Stimulated activated CD4-positive, alpha-beta T cell treated with anti-CD3 and anti-CD28 coated beads, Interleukin-15, amount 100 ng/mL, for 48 hours (primary cell): ENCODE data around the gene MARK3.
A peak's percentile ranks its signal among the peaks of the same experiment; 100 is the strongest.
"Not testable (repeated sequence)": the region's sequence is repeated elsewhere in the genome, so short reads cannot be mapped to it uniquely, and the experiment has no call there.

Experiments
- DNase-seq, 2 donors: peaks; one replicate each; pipeline ENCODE4 v3.0.0-alpha.2; 2020; ENCODE audit warnings: low read depth in 2 of 2

MARK3 gene

GRCh38 chr14:103385152-103385928 is at the start of gene MARK3:
TSS of gene MARK3 (plus strand) at chr14:103385415. CDS start at chr14:103386030, 615 bp downstream.
- DNase-seq = peak; percentile 96 to 97

DNA sequence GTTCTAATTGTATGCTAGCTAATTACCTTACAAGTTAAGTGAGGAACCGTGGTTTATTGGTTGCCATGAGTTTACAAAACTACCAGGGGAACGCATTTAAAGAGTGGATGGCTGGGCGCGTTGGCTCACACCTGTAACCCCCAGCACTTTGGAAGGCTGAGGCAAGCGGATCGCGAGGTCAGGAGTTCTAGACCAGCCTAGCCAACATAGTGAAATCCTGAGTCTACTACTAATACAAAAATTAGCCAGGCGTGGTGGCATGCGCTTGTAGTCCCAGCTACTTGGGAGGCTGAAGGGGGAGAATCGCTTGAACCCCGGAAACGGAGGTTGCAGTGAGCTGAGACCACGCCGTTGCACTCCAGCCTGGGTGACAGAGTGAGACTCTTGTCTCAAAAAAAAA is 49.0 kb upstream of the MARK3 start:
- no peak for DNase-seq

GRCh38 chr14:103337794-103338193 is 47.4 kb upstream of the MARK3 start:
- DNase-seq = no peak

DNA sequence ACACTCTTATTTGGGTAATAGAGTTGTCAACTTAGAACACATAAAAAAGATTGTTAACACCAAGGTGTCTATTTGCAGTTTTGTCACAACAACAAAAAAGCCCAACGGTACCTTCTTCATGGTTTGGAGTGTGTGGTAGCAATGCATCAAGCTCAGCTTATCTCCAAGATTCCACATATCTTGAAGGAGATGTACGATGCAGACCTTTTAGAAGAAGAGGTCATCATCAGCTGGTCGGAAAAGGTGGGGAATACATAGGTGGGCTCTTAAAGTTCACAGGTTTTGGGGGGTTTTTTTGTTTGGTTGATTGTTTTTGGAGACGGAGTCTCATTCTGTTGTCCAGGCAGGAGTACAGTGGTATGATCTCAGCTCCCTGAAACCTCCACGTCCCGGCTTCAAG is 45.7 kb upstream of the MARK3 start:
- no peak for DNase-seq

GRCh38 chr14:103340480-103341212 is 44.6 kb upstream of the MARK3 start:
- no peak for DNase-seq

DNA sequence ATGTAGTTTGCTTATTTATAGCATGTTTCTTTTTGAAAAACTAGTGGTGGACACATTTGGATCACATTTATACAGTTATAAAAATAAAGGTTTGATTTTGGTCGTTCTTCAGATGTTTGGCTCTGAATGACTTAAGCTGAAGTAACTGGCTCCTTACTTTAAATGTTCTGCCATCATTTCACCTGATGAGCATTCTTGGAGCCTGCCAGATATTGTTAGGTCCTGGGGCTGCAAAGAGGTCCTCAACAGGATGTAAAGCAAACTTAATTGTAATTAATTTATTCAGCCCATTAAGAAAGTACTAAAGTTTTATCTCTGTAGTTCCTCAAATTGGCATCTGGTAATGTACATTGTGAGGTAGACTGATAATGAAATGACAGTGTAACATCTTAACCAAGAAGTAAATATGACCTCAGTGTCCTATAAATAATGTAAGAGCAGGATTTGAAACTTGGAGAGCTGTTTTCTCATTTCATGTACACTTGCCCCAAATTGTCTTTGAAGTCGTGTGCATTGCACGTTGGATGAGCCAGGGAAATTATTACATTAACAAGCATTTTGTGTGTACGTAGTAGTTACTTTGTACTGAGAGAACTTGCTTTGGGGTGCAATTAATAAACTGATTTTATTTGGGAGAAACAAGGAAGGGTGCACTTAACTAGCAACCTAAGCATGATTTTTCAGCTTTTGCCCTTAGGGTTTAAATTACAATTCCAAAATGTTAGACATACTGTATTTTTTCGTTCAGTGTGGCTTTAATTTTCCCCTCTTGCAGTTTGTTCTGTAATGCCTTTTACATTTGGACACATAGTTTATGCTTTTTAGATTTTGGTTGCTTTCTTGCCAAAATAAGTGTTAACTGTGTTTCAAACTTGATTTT is 43.7 kb upstream of the MARK3 start:
- DNase-seq = no peak

GRCh38 chr14:103343164-103343879 is 41.9 kb upstream of the MARK3 start:
- no peak for DNase-seq

DNA sequence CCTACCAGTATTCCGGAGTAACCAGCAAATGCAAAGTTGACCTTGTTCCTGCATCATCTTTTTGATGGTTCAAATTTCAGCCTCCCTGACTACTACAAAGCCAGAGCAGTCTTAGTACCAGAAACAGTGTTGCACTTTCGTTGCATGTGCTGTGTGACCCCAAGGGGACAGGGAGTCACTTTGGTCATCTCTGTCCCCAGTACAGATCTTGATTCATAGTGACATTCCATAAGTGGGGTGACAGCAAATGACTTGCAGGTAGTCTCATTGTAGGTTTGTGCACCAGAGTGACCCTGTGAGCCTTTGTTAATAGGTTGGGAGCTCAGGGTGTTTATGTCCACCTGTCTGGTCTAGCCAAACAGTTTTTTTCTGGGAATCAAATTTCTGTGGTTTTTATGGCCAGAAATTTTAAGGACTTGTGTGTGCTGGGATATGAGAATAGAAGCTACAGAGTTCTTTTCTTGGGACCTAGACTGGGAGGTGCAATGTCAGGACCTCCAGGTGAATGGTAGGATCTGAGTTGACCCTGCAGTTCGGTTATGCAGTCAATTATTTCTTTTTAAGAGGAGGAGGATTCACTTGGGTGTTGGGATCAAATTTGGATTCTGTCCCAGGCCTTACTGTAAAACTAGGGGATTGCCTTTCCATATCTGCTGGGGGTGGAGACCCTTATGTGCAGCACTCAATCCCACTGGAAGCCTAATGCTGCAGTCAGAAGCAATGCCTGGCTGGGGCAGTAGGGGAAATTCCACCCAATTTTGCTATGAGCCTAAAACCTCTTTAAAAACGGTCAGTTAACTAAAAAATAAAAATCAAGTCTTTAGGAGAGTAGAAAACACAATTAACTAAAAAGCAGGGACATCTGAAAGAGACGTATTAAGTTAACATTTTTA is 41.1 kb upstream of the MARK3 start:
- DNase-seq = no peak

DNA sequence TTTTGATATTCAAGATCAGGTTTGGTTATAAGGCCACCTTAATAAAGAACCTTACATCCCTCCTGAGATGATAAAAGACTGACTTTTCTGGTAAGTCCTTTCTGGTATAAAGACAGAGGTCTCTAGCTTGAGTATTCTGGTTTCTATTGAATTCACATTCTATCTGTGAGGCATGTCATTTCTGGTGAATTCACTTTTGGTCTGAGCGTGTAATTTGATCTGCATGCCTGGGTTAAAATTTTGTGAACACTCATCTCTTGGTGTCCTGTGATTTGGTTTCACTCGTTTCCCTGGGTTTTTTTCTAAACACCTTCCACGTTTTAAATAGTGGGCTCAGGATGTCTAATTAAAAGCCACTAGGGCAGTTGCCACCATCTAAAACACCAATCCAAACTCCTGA is 38.9 kb upstream of the MARK3 start:
- no peak for DNase-seq

DNA sequence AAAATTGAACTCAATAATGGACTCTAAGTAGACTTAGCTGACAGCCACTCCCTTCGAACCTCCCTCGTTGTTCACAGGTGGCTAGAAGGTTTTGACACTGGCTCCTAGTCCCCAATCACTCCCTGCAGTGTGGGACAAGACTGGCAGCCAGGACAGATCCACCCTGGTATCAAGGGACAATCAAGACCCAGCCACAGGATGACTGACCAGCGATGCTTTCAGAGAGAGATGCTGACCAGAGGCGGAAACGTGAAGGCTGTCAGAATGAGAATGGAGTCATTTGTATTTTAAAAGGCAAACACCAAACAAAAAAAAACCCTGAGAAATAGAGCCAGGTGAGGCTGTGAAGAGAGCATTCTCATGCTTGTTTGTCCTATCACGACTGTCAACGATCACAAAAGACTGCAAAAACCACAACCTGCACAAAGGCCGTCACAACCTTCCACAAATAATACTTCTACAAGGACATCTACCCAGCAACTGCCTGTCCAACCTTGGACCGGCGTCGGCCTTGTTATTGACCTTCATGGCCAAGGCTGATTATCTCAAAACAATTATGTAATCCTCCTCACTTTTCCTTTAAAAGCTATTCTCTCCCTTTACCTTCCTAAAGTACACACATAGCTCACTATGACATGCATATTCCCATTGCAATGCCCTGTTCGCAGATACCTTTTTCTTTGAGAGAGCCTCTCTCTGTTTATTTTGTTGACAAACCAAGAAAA is 38.0 kb upstream of the MARK3 start:
- DNase-seq = no peak

GRCh38 chr14:103348154-103348553 is 37.1 kb upstream of the MARK3 start:
- no peak for DNase-seq

GRCh38 chr14:103349982-103350381 is 35.2 kb upstream of the MARK3 start:
- no peak for DNase-seq

DNA sequence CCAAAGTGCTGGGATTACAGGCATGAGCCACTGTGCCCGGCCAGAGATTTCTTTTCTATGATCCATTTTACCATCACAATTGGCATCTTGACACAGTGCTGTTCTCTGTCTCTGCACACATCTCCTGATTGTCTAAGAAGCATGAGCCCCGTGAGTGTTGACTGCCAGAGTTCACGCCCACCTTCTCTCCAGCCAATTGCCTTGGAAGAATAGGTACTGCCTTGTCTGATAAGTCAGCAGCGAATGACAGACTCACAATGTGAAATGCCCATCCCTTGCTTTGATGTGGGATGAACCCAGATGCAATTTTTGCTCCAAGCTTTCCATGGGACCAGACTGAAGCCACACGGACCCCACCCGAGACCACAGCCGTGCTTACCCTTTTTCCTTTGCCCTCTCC is 31.9 kb upstream of the MARK3 start:
- DNase-seq = no peak

DNA sequence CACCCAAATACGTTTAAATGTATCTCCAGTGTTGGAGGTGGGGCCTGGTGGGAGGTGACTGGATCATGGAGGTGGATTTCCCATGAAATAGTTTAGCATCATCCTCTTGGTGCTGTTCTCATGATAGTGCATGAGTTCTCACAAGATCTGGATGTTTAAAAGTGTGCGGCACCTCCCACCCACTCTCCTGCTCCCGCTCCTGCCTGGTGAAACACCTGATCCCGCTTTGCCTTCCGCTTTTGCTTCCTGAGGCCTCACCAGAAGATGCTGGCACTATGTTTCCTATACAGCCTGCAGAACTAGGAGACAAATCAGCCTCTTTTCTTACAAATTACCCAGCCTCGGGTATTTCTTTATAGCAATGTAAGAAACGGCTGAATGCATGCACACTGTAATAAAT is 31.1 kb upstream of the MARK3 start:
- no peak for DNase-seq

DNA sequence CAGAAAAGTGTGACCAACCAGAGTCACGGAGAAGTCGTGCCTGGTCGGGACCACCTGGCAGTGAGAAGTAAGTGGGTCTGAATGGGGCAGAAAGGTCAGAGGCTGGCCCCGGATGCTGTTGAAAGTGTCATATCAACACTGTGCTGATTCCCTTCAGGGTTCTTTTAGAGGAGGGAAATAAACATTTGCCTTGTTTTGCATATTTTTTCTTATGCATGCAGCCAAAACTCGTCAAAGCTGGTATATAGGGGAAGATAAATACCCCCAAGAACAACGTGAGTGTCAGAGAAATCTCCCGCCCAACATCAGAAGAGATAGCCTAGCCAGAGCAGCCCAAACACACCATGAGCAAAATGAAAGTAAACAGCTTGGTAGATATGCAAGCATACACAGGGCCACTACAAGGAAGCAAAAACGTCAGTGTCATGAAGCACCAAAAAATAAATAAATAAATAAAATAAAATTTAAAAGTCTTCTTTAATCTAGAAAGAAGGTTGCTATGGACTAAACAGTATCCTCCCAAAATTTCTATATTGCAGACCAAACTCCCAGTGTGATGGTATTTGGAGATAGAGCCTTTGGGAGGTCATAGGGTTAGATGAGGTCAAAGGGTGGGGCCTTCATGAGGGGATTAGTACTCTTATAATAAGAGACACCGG is 29.1 kb upstream of the MARK3 start:
- DNase-seq = no peak

GRCh38 chr14:103357552-103357951 is 27.7 kb upstream of the MARK3 start:
- not testable (repeated sequence) for DNase-seq

GRCh38 chr14:103360548-103360947 is 24.7 kb upstream of the MARK3 start:
- DNase-seq = no peak

DNA sequence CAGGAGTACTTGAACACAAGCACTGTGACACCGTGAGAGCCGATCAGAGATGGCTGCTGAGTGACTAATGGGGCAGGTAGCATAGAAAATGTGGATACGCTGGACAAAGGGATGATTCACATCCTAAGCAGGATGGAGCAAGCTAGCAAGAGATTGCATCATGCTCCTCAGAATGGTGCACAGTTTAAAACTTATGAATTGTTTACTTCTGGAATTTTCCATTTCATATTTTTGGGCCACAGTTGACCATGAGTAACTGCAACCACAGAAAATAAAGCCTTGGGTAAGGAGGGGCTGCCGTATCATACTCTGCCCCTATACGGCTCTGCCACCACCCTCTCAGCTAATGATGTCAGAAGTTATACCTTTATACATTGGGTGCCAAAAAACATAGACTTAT is 23.3 kb upstream of the MARK3 start:
- no peak for DNase-seq

GRCh38 chr14:103362780-103363179 is 22.4 kb upstream of the MARK3 start:
- DNase-seq = no peak
